GM19372 (cell line): Measurements from ENCODE around the gene FAM83G.
"Not testable (repeated sequence)": the region's sequence is repeated elsewhere in the genome, so short reads cannot be mapped to it uniquely, and the experiment has no call there.

Experiments used
- ATAC-seq: cut with Tn5 transposase; IDR thresholded peaks from one replicate; pipeline ENCODE4 v1.9.1; 2021; ENCODE audit warnings: mild to moderate bottlenecking, low read depth, moderate library complexity; ENCODE audit not compliant: unreplicated experiment

FAM83G gene

GRCh38 chr17:19024101-19025078 lies 19.8 kb upstream of the FAM83G start:
- no peak for ATAC-seq

GRCh38 chr17:19023209-19023999 lies 18.8 kb upstream of the FAM83G start:
- no peak for ATAC-seq

- ATAC-seq, result no peak
Measured at GRCh38 chr17:19022747-19023146, 18.2 kb upstream of the FAM83G start.

GRCh38 chr17:19022128-19022527 lies 17.6 kb upstream of the FAM83G start:
- ATAC-seq, result no peak

GRCh38 chr17:19021622-19022083 lies 17.1 kb upstream of the FAM83G start:
- no peak for ATAC-seq

- ATAC-seq, result not testable (repeated sequence)
Measured at GRCh38 chr17:19021011-19021621, 16.6 kb upstream of the FAM83G start.

- ATAC-seq, result no peak
Measured at GRCh38 chr17:19020016-19020415, 15.5 kb upstream of the FAM83G start.

- no peak for ATAC-seq
Measured at GRCh38 chr17:19019041-19019941, 14.7 kb upstream of the FAM83G start.

GRCh38 chr17:19018600-19018950 lies 14.0 kb upstream of the FAM83G start:
- no peak for ATAC-seq

GRCh38 chr17:19017804-19018599 lies 13.4 kb upstream of the FAM83G start:
- ATAC-seq, result no peak

GRCh38 chr17:19017401-19017800 lies 12.8 kb upstream of the FAM83G start:
- ATAC-seq, result no peak

GRCh38 chr17:19016881-19017280 lies 12.3 kb upstream of the FAM83G start:
- ATAC-seq, result no peak

- no peak for ATAC-seq
Measured at GRCh38 chr17:19016297-19016696, 11.7 kb upstream of the FAM83G start.

GRCh38 chr17:19015428-19015827 lies 10.9 kb upstream of the FAM83G start:
- ATAC-seq, result no peak

GRCh38 chr17:19014628-19015215 lies 10.2 kb upstream of the FAM83G start:
- ATAC-seq, result no peak

- no peak for ATAC-seq
Measured at GRCh38 chr17:19013806-19014627, 9.5 kb upstream of the FAM83G start.

- no peak for ATAC-seq
Measured at GRCh38 chr17:19013226-19013625, 8.7 kb upstream of the FAM83G start.
